ENCODE data around the gene C5orf34. TPM values are rescaled to one million over a fixed set of nuclear protein-coding genes. Genes with fewer than 3 reads are reported as not detected.

The C5orf34 gene
- total and polyA plus RNA-seq, 2 of the 4 experiments (the other 2 are of a cell fraction), result 3.3 to 6.1 TPM

- Histone ChIP-seq H2AK5ac (ENCODE audit: low read depth, low read length) (peak overlapping the region; percentile 28; the same call in 1 of the 2 replicates), H3K4me1 (ENCODE audit: control insufficient read depth, insufficient read depth, low read length) (peaks cover 2% of the 10 kb centered on the region; the same call in 1 of the 2 replicates), H2AFZ (replicated peaks; ENCODE audit: low read length, poor library complexity) (no peak overlapping the region), H4K91ac (ENCODE audit: insufficient read depth, low read depth, low read length) (peak overlapping the region; percentile 64), H2BK15ac (ENCODE audit: low read depth, low read length) (no peak overlapping the region), H3K27ac (ENCODE audit: insufficient read depth, low read length) (peak overlapping the region; percentile 82), H2BK20ac (ENCODE audit: low read depth, low read length) (no peak overlapping the region), H3K36me3 (ENCODE audit: control insufficient read depth, insufficient read depth, low read length) (no peaks in the 10 kb centered on the region), H3K18ac (ENCODE audit: low read depth, low read length) (peak overlapping the region; percentile 8; the same call in 1 of the 2 replicates), H2BK5ac (ENCODE audit: low read depth, low read length, poor library complexity, severe bottlenecking) (peak overlapping the region; percentile 52), H3K23ac (ENCODE audit: low read depth, low read length) (peak overlapping the region; percentile 11), H3K4me3 (ENCODE audit: insufficient read depth, low read depth, low read length) (peak overlapping the region; percentile 62), H3K56ac (ENCODE audit: extremely low read depth, insufficient read depth, low read length) (peak overlapping the region; percentile 95), H3K9me3 (ENCODE audit: control insufficient read depth, insufficient read depth, low read length) (no peaks in the 10 kb centered on the region), H3K79me1 (ENCODE audit: low read depth in 1 of 2, low read length in 2 of 2) (peaks cover 8 to 16% of the 10 kb centered on the region in 2 experiments), H3K9me1 (ENCODE audit: insufficient read depth, low read length) (no peaks in the 10 kb centered on the region), H4K8ac (ENCODE audit: low read depth in 2 of 2, low read length in 2 of 2) (peak overlapping the region; percentile 25 to 92), H3K4me2 (ENCODE audit: low read depth, low read length) (peak overlapping the region; percentile 17), H3K9ac (ENCODE audit: low read depth, low read length) (peak overlapping the region; percentile 60), H3K27me3 (ENCODE audit: control insufficient read depth, insufficient read depth, low read length) (no peaks in the 10 kb centered on the region), H2AK9ac (replicated peaks; ENCODE audit: low read depth, low read length, poor library complexity) (no peak overlapping the region), H3K4ac (ENCODE audit: low read depth, low read length) (peak overlapping the region; percentile 77), H4K5ac (ENCODE audit: low read depth, low read length) (no peak overlapping the region), H3K14ac (replicated peaks; ENCODE audit: low read depth, low read length) (peak overlapping the region; percentile 60), H2BK120ac (ENCODE audit: low read depth, low read length) (peak overlapping the region; percentile 5; the same call in 1 of the 2 replicates), H4K20me1 (ENCODE audit: insufficient read depth, low read length) (no peaks in the 10 kb centered on the region)
- no peak for TF ChIP-seq NFE2L2 (IDR thresholded peaks at IDR 0.05; ENCODE audit: low read depth, low read length)
- TF ChIP-seq MXI1 (IDR thresholded peaks at IDR 0.05; ENCODE audit: borderline replicate concordance, low read depth, low read length), result no peak
- TF ChIP-seq USF2 (IDR thresholded peaks at IDR 0.05; ENCODE audit: low read depth, low read length), result no peak
- TF ChIP-seq MAZ (IDR thresholded peaks at IDR 0.05; ENCODE audit: borderline replicate concordance, low read depth, low read length), result no peak
- TF ChIP-seq CTCF (conservative IDR thresholded peaks at IDR 0.05; ENCODE audit: low read depth, low read length), result no peak
- TF ChIP-seq FOS (IDR thresholded peaks at IDR 0.05; ENCODE audit: low read depth, low read length), result no peak
- no peak for TF ChIP-seq MAFK (IDR thresholded peaks at IDR 0.05; ENCODE audit: low read depth, low read length)
- intact Hi-C loops (cut with micrococcal nuclease), result loop anchor here (5.0 to 10.0 kb wide), 4 partner anchors 170 to 468 kb away; partner anchors contain the start of gene HMGCS1
- no TSS peak for BruUV-seq (replicated peaks)
- ATAC-seq (ENCODE audit: low read depth) (no peak), DNase-seq (peak; percentile 28)
- ChIA-PET POLR2A (ENCODE audit: unreplicated experiment) (no interaction called here), CTCF (interaction anchor here (2.8 kb wide), 1 partner anchor 93 kb away, joined by 15 read pairs; no protein-coding TSS in a partner anchor)
- dilution Hi-C loops (cut with HindIII; ENCODE audit: low sequenced_read_pairs, unreplicated experiment), result no loop called here
- in situ Hi-C loops (cut with MboI; ENCODE audit: low sequenced_read_pairs), result loop anchor here (25.0 kb wide), 1 partner anchor 570 kb away; no protein-coding TSS in a partner anchor
- WGBS, 2 experiments (ENCODE audit: extremely low coverage in 2 of 2, insufficient read length in 1 of 2), result no CpG with 5 or more reads among the region's 6 CpGs
These were observed 32.3 kb downstream of the C5orf34 start for GRCh38 chr5:43482490-43483297.

Data from IMR-90 (cell line).